Kidney (tissue), 14 donors: Measurements from ENCODE around the gene AFF4. TPM values are rescaled to one million over a fixed set of nuclear protein-coding genes. Genes with fewer than 3 reads are reported as not detected.

Source experiments
- DNase-seq, 5 donors: peaks; one replicate each; pipeline ENCODE4 v3.0.0-alpha.2; 2013 to 2020
- FAIRE-seq: peaks from 2 replicates; lab custom pipeline; 2012; peaks lifted over from hg19 to GRCh38; lab: Jason Lieb, UNC
- H3K27ac ChIP-seq, 2 donors: one replicate each; pipeline ENCODE4 v1.7.0; 2013; ENCODE audit warnings: low read depth in 2 of 2, low read length in 2 of 2, inconsistent platforms in 1 of 2
- H3K27me3 ChIP-seq: one replicate; pipeline ENCODE4 v1.7.1; 2013; ENCODE audit warnings: low read length, inconsistent platforms; ENCODE audit not compliant: control insufficient read depth, insufficient read depth
- H3K36me3 ChIP-seq, 3 donors: one replicate each; pipeline versions ENCODE4 v1.7.0 to v1.7.1; 2013; ENCODE audit warnings: low read length in 3 of 3, control low read depth in 1 of 3, inconsistent platforms in 1 of 3; ENCODE audit not compliant: insufficient read depth in 3 of 3, control insufficient read depth in 2 of 3
- H3K4me1 ChIP-seq, 3 donors: one replicate each; pipeline versions ENCODE4 v1.7.0 to v1.7.1; 2013; ENCODE audit warnings: low read length in 3 of 3, inconsistent platforms in 1 of 3, low read depth in 1 of 3; ENCODE audit not compliant: control insufficient read depth in 2 of 3, insufficient read depth in 2 of 3
- H3K4me3 ChIP-seq, 3 donors: one replicate each; pipeline versions ENCODE4 v1.7.0 to v1.8.1; 2013; ENCODE audit warnings: low read length in 3 of 3, control low read depth in 1 of 3, inconsistent platforms in 1 of 3
- H3K9ac ChIP-seq, 3 donors: one replicate each; pipeline versions ENCODE4 v1.7.0 to v1.7.1; 2013; ENCODE audit warnings: low read length in 3 of 3, control low read depth in 1 of 3, inconsistent platforms in 1 of 3
- H3K9me3 ChIP-seq, 3 donors: one replicate each; pipeline versions ENCODE4 v1.7.0 to v1.7.1; 2013; ENCODE audit warnings: low read length in 3 of 3, control low read depth in 1 of 3, inconsistent platforms in 1 of 3; ENCODE audit not compliant: control insufficient read depth in 2 of 3, insufficient read depth in 1 of 3
- intact Hi-C: fragments of 100-400 bp; cut with DNase I; formaldehyde crosslinking; loops from one replicate; pipeline ENCODE4 v1.11.1; 2022
- polyA plus RNA-seq: library from polyadenylated mRNA; stranded (reverse); fragments of 350-450 nt; fragmentation: Illumina TruSeq; extraction: RNeasy Lipid Tissue Mini Kit (QIAGEN cat#74804); gene quantifications from one replicate; pipeline ENCODE4 v1.2.3, GENCODE V29; 2014; ENCODE audit warnings: low read depth, low replicate concordance; ENCODE audit not compliant: insufficient read depth
- total RNA-seq: library from RNA; stranded (reverse); fragmentation: NEBNext Ultra II Directional; extraction: Animal tissue kit (Norgen Biotek cat#: 25700); gene quantifications from one replicate; pipeline ENCODE4 v1.2.1, GENCODE V29; 2021
- TF ChIP-seq, protein P1 (sequence below): IDR thresholded peaks from 3 replicates; pipeline ENCODE4 v1.5.1; 2012; ENCODE audit warnings: mild to moderate bottlenecking, moderate library complexity, borderline replicate concordance; ENCODE audit not compliant: insufficient read depth; ENCODE audit errors: extremely low read depth
- donor health status: control.
- donor health status: control.
- donor health status: control.
- donor health status: control.
- donor health status: control.
- donor health status: DM: yes; HTN: yes; CAD: no.
- donor health status: Normal renal cell carcinoma (clear cell type).

The AFF4 gene
- total and polyA plus RNA-seq, 2 donors from 2014 or later = 8.8 to 83.7 TPM

DNA sequence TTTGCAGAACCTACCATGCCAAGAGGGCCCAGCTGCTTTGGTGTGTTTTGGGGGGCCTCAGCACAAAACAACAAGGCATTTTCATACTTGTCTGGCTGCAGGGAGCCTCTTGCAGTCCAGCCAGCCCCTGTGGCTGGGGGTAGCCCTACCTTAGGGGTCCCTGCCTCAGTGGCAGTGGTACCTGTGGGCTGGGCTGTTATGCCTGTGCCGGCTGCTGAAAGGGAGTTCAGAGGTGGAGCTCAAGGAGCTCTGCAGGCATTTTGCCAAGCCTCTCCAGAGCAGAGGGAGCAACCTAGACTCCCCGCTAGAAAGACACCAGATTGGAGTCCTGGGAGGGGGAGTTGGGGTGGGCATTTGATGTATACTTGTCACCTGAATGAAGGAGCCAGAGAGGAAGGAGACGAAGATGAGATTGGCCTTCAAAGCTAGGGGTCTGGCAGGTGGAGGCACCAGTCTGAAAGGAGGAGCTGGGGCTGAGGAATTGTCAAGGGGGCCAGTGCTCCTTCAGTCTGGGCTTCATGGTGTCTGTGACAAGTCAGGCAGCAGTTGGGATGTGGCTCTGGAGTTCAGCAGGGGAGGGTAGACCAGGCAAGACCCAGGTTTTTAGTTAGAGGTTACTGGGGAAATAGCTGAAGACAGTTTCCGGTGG lies 134.5 kb downstream of the AFF4 start:
- H3K9me3 ChIP-seq = no peaks in the 10 kb centered on the region
- DNase-seq (no peak), FAIRE-seq (no peak)
- peak overlapping the region; percentile 44 to 77 (median 49) for H3K4me3 ChIP-seq
- no peak overlapping the region for H3K27ac ChIP-seq
- H3K27me3 ChIP-seq = peaks cover 2% of the 10 kb centered on the region
- peaks cover 0 to 12% (median 5%) of the 10 kb centered on the region in 3 donors for H3K4me1 ChIP-seq
- peak overlapping the region in 2 of 3 donors; percentile 11 to 55 for H3K9ac ChIP-seq
- intact Hi-C loops = no loop called here
- H3K36me3 ChIP-seq = no peaks in the 10 kb centered on the region
- TF ChIP-seq, protein P1, sequence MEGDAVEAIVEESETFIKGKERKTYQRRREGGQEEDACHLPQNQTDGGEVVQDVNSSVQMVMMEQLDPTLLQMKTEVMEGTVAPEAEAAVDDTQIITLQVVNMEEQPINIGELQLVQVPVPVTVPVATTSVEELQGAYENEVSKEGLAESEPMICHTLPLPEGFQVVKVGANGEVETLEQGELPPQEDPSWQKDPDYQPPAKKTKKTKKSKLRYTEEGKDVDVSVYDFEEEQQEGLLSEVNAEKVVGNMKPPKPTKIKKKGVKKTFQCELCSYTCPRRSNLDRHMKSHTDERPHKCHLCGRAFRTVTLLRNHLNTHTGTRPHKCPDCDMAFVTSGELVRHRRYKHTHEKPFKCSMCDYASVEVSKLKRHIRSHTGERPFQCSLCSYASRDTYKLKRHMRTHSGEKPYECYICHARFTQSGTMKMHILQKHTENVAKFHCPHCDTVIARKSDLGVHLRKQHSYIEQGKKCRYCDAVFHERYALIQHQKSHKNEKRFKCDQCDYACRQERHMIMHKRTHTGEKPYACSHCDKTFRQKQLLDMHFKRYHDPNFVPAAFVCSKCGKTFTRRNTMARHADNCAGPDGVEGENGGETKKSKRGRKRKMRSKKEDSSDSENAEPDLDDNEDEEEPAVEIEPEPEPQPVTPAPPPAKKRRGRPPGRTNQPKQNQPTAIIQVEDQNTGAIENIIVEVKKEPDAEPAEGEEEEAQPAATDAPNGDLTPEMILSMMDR = no peak

- Histone ChIP-seq H3K4me1 (peaks cover 0 to 15% (median 5%) of the 10 kb centered on the region in 3 donors), H3K9me3 (no peaks in the 10 kb centered on the region), H3K27me3 (peaks cover 2% of the 10 kb centered on the region), H3K36me3 (no peaks in the 10 kb centered on the region), H3K4me3 (no peak overlapping the region), H3K27ac (no peak overlapping the region), H3K9ac (no peak overlapping the region)
- intact Hi-C loops = no loop called here
- FAIRE-seq = no peak
- DNase-seq = peak in 1 of 5 donors; percentile 34
- TF ChIP-seq, protein P1 = no peak
Observed at GRCh38 chr5:132827943-132828673, 135.3 kb downstream of the AFF4 start.

DNA sequence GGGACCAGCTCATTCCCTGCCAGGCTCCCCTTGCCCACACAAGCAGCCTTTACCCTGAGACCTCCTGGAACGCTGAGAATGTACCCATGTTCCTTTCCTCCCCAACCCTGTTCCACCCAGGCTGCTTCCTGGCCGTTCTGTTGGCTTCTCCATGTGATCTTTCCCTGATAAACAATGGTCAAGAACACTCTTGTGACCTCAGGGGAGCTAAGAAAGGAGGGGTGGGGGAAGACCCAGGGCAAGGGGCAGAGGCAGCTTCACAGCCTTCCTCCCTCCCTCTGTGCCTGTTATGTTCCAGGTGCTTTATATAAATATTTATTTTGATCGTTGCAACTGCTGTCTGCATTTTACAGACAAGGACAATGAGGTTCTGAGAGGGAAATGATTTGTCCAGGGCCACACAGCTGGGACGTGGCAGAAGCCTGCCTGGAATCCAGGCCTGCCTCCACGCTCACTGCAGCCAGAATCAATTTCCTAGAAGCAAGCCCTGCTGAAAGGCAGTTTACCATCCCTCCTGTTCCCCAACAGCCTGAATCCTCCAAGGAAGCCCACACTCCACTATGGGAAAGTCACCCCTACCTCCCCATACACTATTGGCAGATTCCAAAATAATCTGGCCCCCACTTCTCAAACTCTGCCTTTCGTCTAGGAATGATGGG lies 136.9 kb downstream of the AFF4 start:
- H3K4me1 ChIP-seq = peaks cover 0 to 15% (median 5%) of the 10 kb centered on the region in 3 donors
- intact Hi-C loops = no loop called here
- no peak overlapping the region for H3K9ac ChIP-seq
- no peaks in the 10 kb centered on the region for H3K9me3 ChIP-seq
- H3K4me3 ChIP-seq = no peak overlapping the region
- no peak overlapping the region for H3K27ac ChIP-seq
- no peaks in the 10 kb centered on the region for H3K36me3 ChIP-seq
- DNase-seq (peak in 1 of 5 donors; percentile 22), FAIRE-seq (no peak)
- H3K27me3 ChIP-seq = peaks cover 2% of the 10 kb centered on the region
- TF ChIP-seq, protein P1 = no peak
